ENCODE data around the gene VAV3. TPM values are rescaled to one million over a fixed set of nuclear protein-coding genes. Genes with fewer than 3 reads are reported as not detected.

The VAV3 gene
- total RNA-seq, 1 experiment from 2014 or later = 10.0 TPM

DNA sequence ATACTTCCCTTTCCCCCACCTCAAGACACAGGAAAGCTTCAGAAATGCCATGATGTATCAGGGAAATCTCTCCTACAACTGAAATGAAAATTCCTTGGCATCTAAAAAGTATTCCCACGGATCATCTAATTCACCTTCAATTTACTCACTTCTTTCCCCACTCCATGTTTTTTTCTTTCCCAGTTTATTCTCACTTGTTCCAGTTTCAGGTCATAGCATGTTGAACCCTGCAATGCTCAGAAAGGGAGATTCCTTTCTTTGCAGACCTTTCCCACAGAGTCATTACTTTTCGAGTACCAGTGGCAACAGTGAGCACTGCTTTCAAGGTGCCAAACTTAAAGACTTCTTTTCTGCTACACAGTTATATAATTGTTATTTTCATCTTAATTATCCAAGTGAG, 305.0 kb downstream of the VAV3 start:
- Mint-ChIP-seq H3K27me3 (ENCODE audit: low read depth) (no peaks in the 10 kb centered on the region), H3K4me1 (no peaks in the 10 kb centered on the region), H3K9me3 (no peaks in the 10 kb centered on the region), H3K4me3 (no peak overlapping the region), H3K27ac (no peak overlapping the region), H3K36me3 (no peaks in the 10 kb centered on the region)
- DNase-seq (ENCODE audit: low spot score) = no peak
- TF ChIP-seq, protein P1, sequence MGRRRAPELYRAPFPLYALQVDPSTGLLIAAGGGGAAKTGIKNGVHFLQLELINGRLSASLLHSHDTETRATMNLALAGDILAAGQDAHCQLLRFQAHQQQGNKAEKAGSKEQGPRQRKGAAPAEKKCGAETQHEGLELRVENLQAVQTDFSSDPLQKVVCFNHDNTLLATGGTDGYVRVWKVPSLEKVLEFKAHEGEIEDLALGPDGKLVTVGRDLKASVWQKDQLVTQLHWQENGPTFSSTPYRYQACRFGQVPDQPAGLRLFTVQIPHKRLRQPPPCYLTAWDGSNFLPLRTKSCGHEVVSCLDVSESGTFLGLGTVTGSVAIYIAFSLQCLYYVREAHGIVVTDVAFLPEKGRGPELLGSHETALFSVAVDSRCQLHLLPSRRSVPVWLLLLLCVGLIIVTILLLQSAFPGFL (CRISPR knock-in tag; IDR thresholded peaks at IDR 0.05; ENCODE audit: borderline replicate concordance) = no peak
- TF ChIP-seq, protein P2, sequence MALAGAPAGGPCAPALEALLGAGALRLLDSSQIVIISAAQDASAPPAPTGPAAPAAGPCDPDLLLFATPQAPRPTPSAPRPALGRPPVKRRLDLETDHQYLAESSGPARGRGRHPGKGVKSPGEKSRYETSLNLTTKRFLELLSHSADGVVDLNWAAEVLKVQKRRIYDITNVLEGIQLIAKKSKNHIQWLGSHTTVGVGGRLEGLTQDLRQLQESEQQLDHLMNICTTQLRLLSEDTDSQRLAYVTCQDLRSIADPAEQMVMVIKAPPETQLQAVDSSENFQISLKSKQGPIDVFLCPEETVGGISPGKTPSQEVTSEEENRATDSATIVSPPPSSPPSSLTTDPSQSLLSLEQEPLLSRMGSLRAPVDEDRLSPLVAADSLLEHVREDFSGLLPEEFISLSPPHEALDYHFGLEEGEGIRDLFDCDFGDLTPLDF (CRISPR knock-in tag; IDR thresholded peaks at IDR 0.05) = no peak
- TF ChIP-seq, protein P3, sequence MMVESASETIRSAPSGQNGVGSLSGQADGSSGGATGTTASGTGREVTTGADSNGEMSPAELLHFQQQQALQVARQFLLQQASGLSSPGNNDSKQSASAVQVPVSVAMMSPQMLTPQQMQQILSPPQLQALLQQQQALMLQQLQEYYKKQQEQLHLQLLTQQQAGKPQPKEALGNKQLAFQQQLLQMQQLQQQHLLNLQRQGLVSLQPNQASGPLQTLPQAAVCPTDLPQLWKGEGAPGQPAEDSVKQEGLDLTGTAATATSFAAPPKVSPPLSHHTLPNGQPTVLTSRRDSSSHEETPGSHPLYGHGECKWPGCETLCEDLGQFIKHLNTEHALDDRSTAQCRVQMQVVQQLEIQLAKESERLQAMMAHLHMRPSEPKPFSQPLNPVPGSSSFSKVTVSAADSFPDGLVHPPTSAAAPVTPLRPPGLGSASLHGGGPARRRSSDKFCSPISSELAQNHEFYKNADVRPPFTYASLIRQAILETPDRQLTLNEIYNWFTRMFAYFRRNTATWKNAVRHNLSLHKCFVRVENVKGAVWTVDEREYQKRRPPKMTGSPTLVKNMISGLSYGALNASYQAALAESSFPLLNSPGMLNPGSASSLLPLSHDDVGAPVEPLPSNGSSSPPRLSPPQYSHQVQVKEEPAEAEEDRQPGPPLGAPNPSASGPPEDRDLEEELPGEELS (CRISPR knock-in tag; IDR thresholded peaks at IDR 0.05) = no peak
- TF ChIP-seq, protein P4, sequence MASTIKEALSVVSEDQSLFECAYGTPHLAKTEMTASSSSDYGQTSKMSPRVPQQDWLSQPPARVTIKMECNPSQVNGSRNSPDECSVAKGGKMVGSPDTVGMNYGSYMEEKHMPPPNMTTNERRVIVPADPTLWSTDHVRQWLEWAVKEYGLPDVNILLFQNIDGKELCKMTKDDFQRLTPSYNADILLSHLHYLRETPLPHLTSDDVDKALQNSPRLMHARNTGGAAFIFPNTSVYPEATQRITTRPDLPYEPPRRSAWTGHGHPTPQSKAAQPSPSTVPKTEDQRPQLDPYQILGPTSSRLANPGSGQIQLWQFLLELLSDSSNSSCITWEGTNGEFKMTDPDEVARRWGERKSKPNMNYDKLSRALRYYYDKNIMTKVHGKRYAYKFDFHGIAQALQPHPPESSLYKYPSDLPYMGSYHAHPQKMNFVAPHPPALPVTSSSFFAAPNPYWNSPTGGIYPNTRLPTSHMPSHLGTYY (CRISPR knock-in tag; IDR thresholded peaks at IDR 0.05) = no peak
- TF ChIP-seq SMAD4 (CRISPR knock-in tag; IDR thresholded peaks at IDR 0.05) (no peak), ZBTB21 (CRISPR knock-in tag; IDR thresholded peaks at IDR 0.05; ENCODE audit: borderline replicate concordance) (no peak), FOXK1 (CRISPR knock-in tag; IDR thresholded peaks at IDR 0.05) (no peak), TP53 (CRISPR knock-in tag; IDR thresholded peaks at IDR 0.05) (no peak), MYBL2 (CRISPR knock-in tag; IDR thresholded peaks at IDR 0.05) (no peak), NFYB (CRISPR knock-in tag; conservative IDR thresholded peaks at IDR 0.05; ENCODE audit: low read depth) (no peak), OVOL2 (CRISPR knock-in tag; IDR thresholded peaks at IDR 0.05; ENCODE audit: borderline replicate concordance) (no peak), MXD4 (CRISPR knock-in tag; IDR thresholded peaks at IDR 0.05; ENCODE audit: borderline replicate concordance) (no peak)
- TF ChIP-seq, protein P5, sequence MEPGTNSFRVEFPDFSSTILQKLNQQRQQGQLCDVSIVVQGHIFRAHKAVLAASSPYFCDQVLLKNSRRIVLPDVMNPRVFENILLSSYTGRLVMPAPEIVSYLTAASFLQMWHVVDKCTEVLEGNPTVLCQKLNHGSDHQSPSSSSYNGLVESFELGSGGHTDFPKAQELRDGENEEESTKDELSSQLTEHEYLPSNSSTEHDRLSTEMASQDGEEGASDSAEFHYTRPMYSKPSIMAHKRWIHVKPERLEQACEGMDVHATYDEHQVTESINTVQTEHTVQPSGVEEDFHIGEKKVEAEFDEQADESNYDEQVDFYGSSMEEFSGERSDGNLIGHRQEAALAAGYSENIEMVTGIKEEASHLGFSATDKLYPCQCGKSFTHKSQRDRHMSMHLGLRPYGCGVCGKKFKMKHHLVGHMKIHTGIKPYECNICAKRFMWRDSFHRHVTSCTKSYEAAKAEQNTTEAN (CRISPR knock-in tag; IDR thresholded peaks at IDR 0.05) = no peak
- TF ChIP-seq, protein P6, sequence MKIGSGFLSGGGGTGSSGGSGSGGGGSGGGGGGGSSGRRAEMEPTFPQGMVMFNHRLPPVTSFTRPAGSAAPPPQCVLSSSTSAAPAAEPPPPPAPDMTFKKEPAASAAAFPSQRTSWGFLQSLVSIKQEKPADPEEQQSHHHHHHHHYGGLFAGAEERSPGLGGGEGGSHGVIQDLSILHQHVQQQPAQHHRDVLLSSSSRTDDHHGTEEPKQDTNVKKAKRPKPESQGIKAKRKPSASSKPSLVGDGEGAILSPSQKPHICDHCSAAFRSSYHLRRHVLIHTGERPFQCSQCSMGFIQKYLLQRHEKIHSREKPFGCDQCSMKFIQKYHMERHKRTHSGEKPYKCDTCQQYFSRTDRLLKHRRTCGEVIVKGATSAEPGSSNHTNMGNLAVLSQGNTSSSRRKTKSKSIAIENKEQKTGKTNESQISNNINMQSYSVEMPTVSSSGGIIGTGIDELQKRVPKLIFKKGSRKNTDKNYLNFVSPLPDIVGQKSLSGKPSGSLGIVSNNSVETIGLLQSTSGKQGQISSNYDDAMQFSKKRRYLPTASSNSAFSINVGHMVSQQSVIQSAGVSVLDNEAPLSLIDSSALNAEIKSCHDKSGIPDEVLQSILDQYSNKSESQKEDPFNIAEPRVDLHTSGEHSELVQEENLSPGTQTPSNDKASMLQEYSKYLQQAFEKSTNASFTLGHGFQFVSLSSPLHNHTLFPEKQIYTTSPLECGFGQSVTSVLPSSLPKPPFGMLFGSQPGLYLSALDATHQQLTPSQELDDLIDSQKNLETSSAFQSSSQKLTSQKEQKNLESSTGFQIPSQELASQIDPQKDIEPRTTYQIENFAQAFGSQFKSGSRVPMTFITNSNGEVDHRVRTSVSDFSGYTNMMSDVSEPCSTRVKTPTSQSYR (CRISPR knock-in tag; IDR thresholded peaks at IDR 0.05) = no peak
- TF ChIP-seq, protein P7, sequence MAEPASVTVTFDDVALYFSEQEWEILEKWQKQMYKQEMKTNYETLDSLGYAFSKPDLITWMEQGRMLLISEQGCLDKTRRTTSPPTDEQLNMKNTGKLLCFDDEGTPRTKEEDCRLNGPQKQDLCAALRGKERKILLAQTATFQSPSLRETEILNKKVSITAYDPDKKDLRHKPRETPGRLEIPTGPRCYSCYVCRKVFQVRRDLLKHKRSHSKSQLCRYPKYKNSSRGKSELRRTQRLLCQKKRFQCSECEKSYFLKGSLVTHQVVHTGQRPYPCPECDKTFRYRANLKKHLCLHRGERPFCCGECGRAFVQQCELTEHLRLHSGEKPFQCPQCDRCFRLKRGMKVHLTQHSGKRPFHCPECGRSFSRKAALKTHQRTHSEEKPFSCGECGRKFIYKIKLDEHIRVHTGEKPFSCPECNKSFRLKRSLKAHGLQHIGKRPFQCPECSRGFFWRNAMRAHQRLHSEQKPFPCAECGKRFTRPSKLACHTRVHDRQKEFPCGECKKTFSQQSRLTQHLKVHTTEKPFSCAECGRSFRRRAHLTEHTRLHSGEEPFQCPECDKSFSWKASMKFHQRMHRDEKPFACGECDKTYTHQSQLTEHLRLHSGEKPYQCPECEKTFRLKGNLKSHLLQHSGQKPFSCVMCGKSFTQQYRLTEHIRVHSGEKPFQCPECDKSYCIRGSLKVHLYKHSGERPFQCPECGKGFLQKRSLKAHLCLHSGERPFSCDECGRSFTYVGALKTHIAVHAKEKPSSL (CRISPR knock-in tag; conservative IDR thresholded peaks at IDR 0.05) = no peak
- TF ChIP-seq, protein P8, sequence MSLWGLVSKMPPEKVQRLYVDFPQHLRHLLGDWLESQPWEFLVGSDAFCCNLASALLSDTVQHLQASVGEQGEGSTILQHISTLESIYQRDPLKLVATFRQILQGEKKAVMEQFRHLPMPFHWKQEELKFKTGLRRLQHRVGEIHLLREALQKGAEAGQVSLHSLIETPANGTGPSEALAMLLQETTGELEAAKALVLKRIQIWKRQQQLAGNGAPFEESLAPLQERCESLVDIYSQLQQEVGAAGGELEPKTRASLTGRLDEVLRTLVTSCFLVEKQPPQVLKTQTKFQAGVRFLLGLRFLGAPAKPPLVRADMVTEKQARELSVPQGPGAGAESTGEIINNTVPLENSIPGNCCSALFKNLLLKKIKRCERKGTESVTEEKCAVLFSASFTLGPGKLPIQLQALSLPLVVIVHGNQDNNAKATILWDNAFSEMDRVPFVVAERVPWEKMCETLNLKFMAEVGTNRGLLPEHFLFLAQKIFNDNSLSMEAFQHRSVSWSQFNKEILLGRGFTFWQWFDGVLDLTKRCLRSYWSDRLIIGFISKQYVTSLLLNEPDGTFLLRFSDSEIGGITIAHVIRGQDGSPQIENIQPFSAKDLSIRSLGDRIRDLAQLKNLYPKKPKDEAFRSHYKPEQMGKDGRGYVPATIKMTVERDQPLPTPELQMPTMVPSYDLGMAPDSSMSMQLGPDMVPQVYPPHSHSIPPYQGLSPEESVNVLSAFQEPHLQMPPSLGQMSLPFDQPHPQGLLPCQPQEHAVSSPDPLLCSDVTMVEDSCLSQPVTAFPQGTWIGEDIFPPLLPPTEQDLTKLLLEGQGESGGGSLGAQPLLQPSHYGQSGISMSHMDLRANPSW (CRISPR knock-in tag; conservative IDR thresholded peaks at IDR 0.05; ENCODE audit: low read depth) = no peak
- ChIA-PET POLR2A (no interaction called here), CTCF (no interaction called here)
- ATAC-seq = no peak

Data from WTC11 (cell line).